BLaER1 (cell line): ENCODE results near the gene DOCK4.

Experiments
- H3K27ac ChIP-seq: shearing (Covaris generic); formaldehyde crosslinking; 2 replicates; pipeline ENCODE4 v1.8.1; 2022
- H3K27me3 ChIP-seq: shearing (Covaris generic); formaldehyde crosslinking; 2 replicates; pipeline ENCODE4 v1.8.1; 2022
- H3K36me3 ChIP-seq: shearing (Covaris generic); formaldehyde crosslinking; 2 replicates; pipeline ENCODE4 v1.8.1; 2022
- H3K4me1 ChIP-seq: shearing (Covaris generic); formaldehyde crosslinking; 2 replicates; pipeline ENCODE4 v1.8.1; 2022
- H3K4me2 ChIP-seq: shearing (Covaris generic); formaldehyde crosslinking; 2 replicates; pipeline ENCODE4 v1.8.1; 2022
- H3K4me3 ChIP-seq: shearing (Covaris generic); formaldehyde crosslinking; 2 replicates; pipeline ENCODE4 v1.8.1; 2022
- H3K9ac ChIP-seq: shearing (Covaris generic); formaldehyde crosslinking; 2 replicates; pipeline ENCODE4 v1.8.1; 2022
- H3K9me3 ChIP-seq: shearing (Covaris generic); formaldehyde crosslinking; 2 replicates; pipeline ENCODE4 v1.8.1; 2022
- H4K20me1 ChIP-seq: shearing (Covaris generic); formaldehyde crosslinking; 2 replicates; pipeline ENCODE4 v1.8.1; 2022
- Cebpa-rat ChIP-seq: shearing (Covaris generic); IDR thresholded peaks from 2 replicates; pipeline ENCODE4 v1.8.1; 2022

The DOCK4 gene

GRCh38 chr7:112197322-112197721 lies 8.9 kb downstream of the DOCK4 start:
- no peaks in the 10 kb centered on the region for H3K27me3 ChIP-seq
- no peak for TF ChIP-seq Cebpa-rat
- H3K4me1 ChIP-seq, result no peaks in the 10 kb centered on the region
- H3K36me3 ChIP-seq, result no peaks in the 10 kb centered on the region
- H4K20me1 ChIP-seq, result no peaks in the 10 kb centered on the region
- H3K4me2 ChIP-seq, result no peak overlapping the region
- no peak overlapping the region for H3K9ac ChIP-seq
- H3K4me3 ChIP-seq, result no peak overlapping the region
- H3K27ac ChIP-seq, result no peak overlapping the region
- no peaks in the 10 kb centered on the region for H3K9me3 ChIP-seq

GRCh38 chr7:112195717-112196116 lies 10.5 kb downstream of the DOCK4 start:
- no peak overlapping the region for H3K4me3 ChIP-seq

GRCh38 chr7:112193915-112194502 lies 12.2 kb downstream of the DOCK4 start:
- Histone ChIP-seq H3K27me3 (no peaks in the 10 kb centered on the region), H3K9ac (no peak overlapping the region), H3K36me3 (no peaks in the 10 kb centered on the region), H3K4me3 (no peak overlapping the region), H3K4me2 (no peak overlapping the region), H4K20me1 (no peaks in the 10 kb centered on the region), H3K9me3 (no peaks in the 10 kb centered on the region), H3K27ac (no peak overlapping the region), H3K4me1 (no peaks in the 10 kb centered on the region)
- no peak for TF ChIP-seq Cebpa-rat

More at GRCh38 chr7:112195717-112196116, 10.5 kb downstream of the DOCK4 start:
- Histone ChIP-seq H4K20me1 (no peaks in the 10 kb centered on the region), H3K27me3 (no peaks in the 10 kb centered on the region), H3K4me1 (no peaks in the 10 kb centered on the region), H3K36me3 (no peaks in the 10 kb centered on the region), H3K9ac (no peak overlapping the region), H3K27ac (no peak overlapping the region), H3K4me2 (no peak overlapping the region), H3K9me3 (no peaks in the 10 kb centered on the region)
- no peak for TF ChIP-seq Cebpa-rat

GRCh38 chr7:112192236-112193154 lies 13.7 kb downstream of the DOCK4 start:
- no peaks in the 10 kb centered on the region for H3K9me3 ChIP-seq
- H3K27me3 ChIP-seq, result no peaks in the 10 kb centered on the region
- H3K4me2 ChIP-seq, result no peak overlapping the region
- H3K4me3 ChIP-seq, result no peak overlapping the region
- H3K36me3 ChIP-seq, result no peaks in the 10 kb centered on the region
- H3K4me1 ChIP-seq, result no peaks in the 10 kb centered on the region
- no peak for TF ChIP-seq Cebpa-rat
- H4K20me1 ChIP-seq, result no peaks in the 10 kb centered on the region
- no peak overlapping the region for H3K27ac ChIP-seq
- H3K9ac ChIP-seq, result no peak overlapping the region

DNA sequence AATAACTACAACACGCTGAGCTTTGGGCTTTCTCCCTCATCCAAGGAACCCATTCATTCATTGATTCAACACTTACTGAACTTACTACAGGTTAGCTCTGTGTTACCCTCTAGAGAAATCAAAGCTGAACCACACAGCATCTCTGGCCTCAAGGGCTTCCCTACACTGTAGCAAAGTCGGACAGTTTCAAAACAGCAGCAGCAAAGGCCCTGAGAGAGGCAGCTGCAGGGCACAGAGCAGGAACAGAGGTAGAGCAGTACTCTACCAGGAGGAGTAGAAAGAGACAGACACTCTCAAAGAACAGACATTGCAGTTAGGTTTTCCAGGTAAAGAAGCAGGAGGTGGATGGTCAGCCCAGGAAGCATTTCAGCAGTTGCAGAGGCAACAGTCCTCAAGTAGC lies 16.1 kb downstream of the DOCK4 start:
- Histone ChIP-seq H3K27ac (no peak overlapping the region), H3K36me3 (no peaks in the 10 kb centered on the region), H3K4me2 (no peak overlapping the region), H3K4me3 (no peak overlapping the region), H4K20me1 (no peaks in the 10 kb centered on the region), H3K9me3 (no peaks in the 10 kb centered on the region), H3K4me1 (no peaks in the 10 kb centered on the region), H3K9ac (no peak overlapping the region), H3K27me3 (no peaks in the 10 kb centered on the region)
- TF ChIP-seq Cebpa-rat, result no peak

DNA sequence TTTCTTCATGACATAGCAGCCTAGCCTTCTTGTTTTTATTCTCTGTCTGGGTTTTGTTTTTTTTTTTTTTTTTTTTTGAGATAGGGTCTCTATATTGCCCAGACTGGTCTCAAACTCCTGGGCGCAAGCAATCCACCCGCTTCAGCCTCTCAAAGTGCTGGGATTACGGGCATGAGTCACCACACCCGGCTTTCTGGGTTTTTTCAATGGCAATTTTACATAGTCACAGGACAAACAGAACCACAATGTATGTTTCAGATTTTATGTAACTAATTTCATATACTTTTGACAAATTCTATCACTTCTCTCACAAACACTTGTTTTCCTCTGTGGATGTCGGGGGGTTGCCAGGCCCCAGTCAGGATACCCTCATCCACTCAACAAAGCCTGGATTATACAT lies 16.5 kb downstream of the DOCK4 start:
- no peak overlapping the region for H3K9ac ChIP-seq
- H3K4me3 ChIP-seq, result no peak overlapping the region
- no peak overlapping the region for H3K27ac ChIP-seq
- H3K36me3 ChIP-seq, result no peaks in the 10 kb centered on the region
- no peaks in the 10 kb centered on the region for H3K9me3 ChIP-seq
- TF ChIP-seq Cebpa-rat, result no peak
- no peak overlapping the region for H3K4me2 ChIP-seq
- H3K27me3 ChIP-seq, result no peaks in the 10 kb centered on the region
- H3K4me1 ChIP-seq, result no peaks in the 10 kb centered on the region
- no peaks in the 10 kb centered on the region for H4K20me1 ChIP-seq

DNA sequence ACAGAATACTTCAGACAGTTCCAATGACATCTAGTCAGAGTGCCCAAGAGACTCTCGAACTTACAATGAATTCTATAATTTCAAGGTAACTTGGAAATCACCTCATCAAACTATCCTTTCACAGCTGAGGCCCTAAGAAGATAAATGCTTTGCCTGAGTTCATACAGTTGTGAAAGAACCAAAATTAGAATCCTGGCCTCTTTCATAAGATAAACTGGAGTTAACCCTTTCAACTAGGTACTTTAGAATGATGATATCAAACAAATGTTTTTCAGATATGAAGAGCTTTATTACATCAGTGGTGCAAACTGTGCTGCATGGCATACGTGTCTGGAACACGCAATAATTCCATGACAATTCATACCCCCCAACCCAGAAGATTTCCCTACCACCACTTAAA lies 17.9 kb downstream of the DOCK4 start:
- H3K9me3 ChIP-seq, result no peaks in the 10 kb centered on the region
- H3K9ac ChIP-seq, result no peak overlapping the region
- no peak overlapping the region for H3K4me2 ChIP-seq
- no peak for TF ChIP-seq Cebpa-rat
- no peaks in the 10 kb centered on the region for H3K36me3 ChIP-seq
- no peak overlapping the region for H3K27ac ChIP-seq
- H3K27me3 ChIP-seq, result no peaks in the 10 kb centered on the region
- H3K4me3 ChIP-seq, result no peak overlapping the region
- H3K4me1 ChIP-seq, result no peaks in the 10 kb centered on the region
- no peaks in the 10 kb centered on the region for H4K20me1 ChIP-seq

DNA sequence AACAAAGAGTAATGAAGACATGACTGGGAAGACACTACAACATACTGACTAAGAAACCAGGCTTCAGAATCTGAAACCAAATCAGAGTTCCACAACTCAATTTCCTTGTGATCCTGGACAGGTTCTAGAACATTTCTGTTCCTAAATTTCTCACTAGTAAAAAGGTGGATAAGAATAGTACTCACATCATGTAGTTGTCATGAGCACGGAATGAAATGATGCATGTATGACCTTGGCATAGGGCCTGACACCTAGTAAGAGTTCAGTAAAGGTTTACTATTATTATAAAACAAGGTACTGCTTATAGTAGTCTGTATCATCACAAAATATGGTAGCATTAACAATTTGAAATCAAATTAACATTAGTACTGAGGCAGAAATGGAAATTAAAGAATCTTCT lies 19.9 kb downstream of the DOCK4 start:
- TF ChIP-seq Cebpa-rat, result no peak
- Histone ChIP-seq H3K9ac (no peak overlapping the region), H4K20me1 (no peaks in the 10 kb centered on the region), H3K4me2 (no peak overlapping the region), H3K27ac (no peak overlapping the region), H3K4me3 (no peak overlapping the region), H3K9me3 (no peaks in the 10 kb centered on the region), H3K27me3 (no peaks in the 10 kb centered on the region), H3K36me3 (no peaks in the 10 kb centered on the region), H3K4me1 (no peaks in the 10 kb centered on the region)

- Histone ChIP-seq H3K36me3 (no peaks in the 10 kb centered on the region), H3K4me2 (no peak overlapping the region), H3K4me3 (no peak overlapping the region), H3K9me3 (no peaks in the 10 kb centered on the region), H3K9ac (no peak overlapping the region), H3K4me1 (no peaks in the 10 kb centered on the region), H4K20me1 (no peaks in the 10 kb centered on the region), H3K27me3 (no peaks in the 10 kb centered on the region), H3K27ac (no peak overlapping the region)
- TF ChIP-seq Cebpa-rat, result no peak
These were observed 21.0 kb downstream of the DOCK4 start for GRCh38 chr7:112185005-112185834.

DNA sequence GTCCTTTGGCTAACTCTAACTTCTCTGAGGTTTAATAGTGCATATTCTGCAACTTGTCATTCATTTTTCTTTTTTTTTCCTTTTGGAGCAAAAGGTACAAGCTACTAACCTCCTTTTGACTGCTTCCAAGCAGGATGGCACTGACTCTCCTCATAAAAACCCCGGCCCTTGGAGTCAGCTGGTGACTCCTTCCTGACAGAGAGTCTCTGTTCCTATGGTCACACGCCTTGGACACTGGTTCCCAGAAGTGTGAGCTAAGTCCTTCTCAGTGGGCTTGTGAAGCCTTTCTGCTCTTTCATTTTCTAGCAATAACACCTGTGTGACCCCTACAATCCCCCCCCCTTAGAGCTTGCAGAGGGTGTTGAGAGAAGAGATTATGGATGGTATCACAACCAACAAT lies 21.7 kb downstream of the DOCK4 start:
- H3K4me1 ChIP-seq, result no peaks in the 10 kb centered on the region
- no peak overlapping the region for H3K4me3 ChIP-seq
- no peaks in the 10 kb centered on the region for H3K9me3 ChIP-seq
- no peaks in the 10 kb centered on the region for H3K36me3 ChIP-seq
- H3K27me3 ChIP-seq, result no peaks in the 10 kb centered on the region
- no peak overlapping the region for H3K4me2 ChIP-seq
- H3K27ac ChIP-seq, result no peak overlapping the region
- TF ChIP-seq Cebpa-rat, result no peak
- no peaks in the 10 kb centered on the region for H4K20me1 ChIP-seq
- H3K9ac ChIP-seq, result no peak overlapping the region
